GM19043 (cell line): ENCODE results near the gene MAPKAP1.
"Not testable (repeated sequence)": the region's sequence is repeated elsewhere in the genome, so short reads cannot be mapped to it uniquely, and the experiment has no call there.

Source experiments
- ATAC-seq: cut with Tn5 transposase; IDR thresholded peaks from one replicate; pipeline ENCODE4 v1.9.1; 2021; ENCODE audit warnings: low read depth; ENCODE audit not compliant: unreplicated experiment

MAPKAP1 gene

GRCh38 chr9:125404733-125405132 lies 302.3 kb downstream of the MAPKAP1 start:
- ATAC-seq = no peak

- ATAC-seq = no peak
Measured at GRCh38 chr9:125400725-125401716, 306.0 kb downstream of the MAPKAP1 start.

GRCh38 chr9:125400232-125400631 lies 306.8 kb downstream of the MAPKAP1 start:
- not testable (repeated sequence) for ATAC-seq

GRCh38 chr9:125399666-125400065 lies 307.3 kb downstream of the MAPKAP1 start:
- no peak for ATAC-seq

- ATAC-seq = no peak
Measured at GRCh38 chr9:125399165-125399564, 307.8 kb downstream of the MAPKAP1 start.

- no peak for ATAC-seq
Measured at GRCh38 chr9:125398243-125398642, 308.8 kb downstream of the MAPKAP1 start.

GRCh38 chr9:125397736-125398135 lies 309.3 kb downstream of the MAPKAP1 start:
- ATAC-seq = no peak

GRCh38 chr9:125396799-125397198 lies 310.2 kb downstream of the MAPKAP1 start:
- no peak for ATAC-seq

GRCh38 chr9:125393426-125393825 lies 313.6 kb downstream of the MAPKAP1 start:
- ATAC-seq = no peak

- no peak for ATAC-seq
Measured at GRCh38 chr9:125391704-125392103, 315.3 kb downstream of the MAPKAP1 start.

- ATAC-seq = no peak
Measured at GRCh38 chr9:125388978-125389377, 318.0 kb downstream of the MAPKAP1 start.

GRCh38 chr9:125387861-125388524 lies 319.0 kb downstream of the MAPKAP1 start:
- no peak for ATAC-seq
